ENCODE results near the gene PSD.

- TF ChIP-seq CTCF (conservative IDR thresholded peaks at IDR 0.05 in 1 of 2, IDR thresholded peaks at IDR 0.05 in 1 of 2; ENCODE audit: low read depth in 1 of 2, low read length in 2 of 2) (no peak), EZH2 (IDR thresholded peaks at IDR 0.05; ENCODE audit: low read length, missing control alignments) (no peak)
Observed at GRCh38 chr10:102465466-102465865, 46.9 kb upstream of the PSD start.
